ENCODE results near the gene FBXL17. TPM values are rescaled to one million over a fixed set of nuclear protein-coding genes. Genes with fewer than 3 reads are reported as not detected.

The FBXL17 gene
- total RNA-seq, 4 donors from 2014 or later: 11.5 to 28.6 (median 19.9) TPM

GRCh38 chr5:107955321-107955720, 426.6 kb downstream of the FBXL17 start:
- no peaks in the 10 kb centered on the region for H3K9me3 ChIP-seq
- H3K4me1 ChIP-seq: no peaks in the 10 kb centered on the region
- H3K27me3 ChIP-seq: no peaks in the 10 kb centered on the region
- no peaks in the 10 kb centered on the region for H3K36me3 ChIP-seq
- no peak overlapping the region for H3K4me3 ChIP-seq
- no peak for TF ChIP-seq POLR2A (IDR thresholded peaks at IDR 0.05)
- TF ChIP-seq, protein P1, sequence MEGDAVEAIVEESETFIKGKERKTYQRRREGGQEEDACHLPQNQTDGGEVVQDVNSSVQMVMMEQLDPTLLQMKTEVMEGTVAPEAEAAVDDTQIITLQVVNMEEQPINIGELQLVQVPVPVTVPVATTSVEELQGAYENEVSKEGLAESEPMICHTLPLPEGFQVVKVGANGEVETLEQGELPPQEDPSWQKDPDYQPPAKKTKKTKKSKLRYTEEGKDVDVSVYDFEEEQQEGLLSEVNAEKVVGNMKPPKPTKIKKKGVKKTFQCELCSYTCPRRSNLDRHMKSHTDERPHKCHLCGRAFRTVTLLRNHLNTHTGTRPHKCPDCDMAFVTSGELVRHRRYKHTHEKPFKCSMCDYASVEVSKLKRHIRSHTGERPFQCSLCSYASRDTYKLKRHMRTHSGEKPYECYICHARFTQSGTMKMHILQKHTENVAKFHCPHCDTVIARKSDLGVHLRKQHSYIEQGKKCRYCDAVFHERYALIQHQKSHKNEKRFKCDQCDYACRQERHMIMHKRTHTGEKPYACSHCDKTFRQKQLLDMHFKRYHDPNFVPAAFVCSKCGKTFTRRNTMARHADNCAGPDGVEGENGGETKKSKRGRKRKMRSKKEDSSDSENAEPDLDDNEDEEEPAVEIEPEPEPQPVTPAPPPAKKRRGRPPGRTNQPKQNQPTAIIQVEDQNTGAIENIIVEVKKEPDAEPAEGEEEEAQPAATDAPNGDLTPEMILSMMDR (IDR thresholded peaks at IDR 0.05): no peak
- no peak overlapping the region for H3K27ac ChIP-seq
- intact Hi-C loops (cut with DNase I; ENCODE audit: low total_unique reads): no loop called here
- no peak for DNase-seq

- intact Hi-C loops (cut with DNase I; ENCODE audit: low total_unique reads): no loop called here
- Histone ChIP-seq H3K27ac (no peak overlapping the region), H3K36me3 (no peaks in the 10 kb centered on the region), H3K9me3 (no peaks in the 10 kb centered on the region), H3K4me1 (no peaks in the 10 kb centered on the region), H3K4me3 (no peak overlapping the region), H3K27me3 (no peaks in the 10 kb centered on the region)
- TF ChIP-seq, protein P1 (IDR thresholded peaks at IDR 0.05): no peak
- no peak for TF ChIP-seq POLR2A (IDR thresholded peaks at IDR 0.05)
- DNase-seq: no peak
These were observed 427.6 kb downstream of the FBXL17 start for GRCh38 chr5:107954254-107954653.

DNA sequence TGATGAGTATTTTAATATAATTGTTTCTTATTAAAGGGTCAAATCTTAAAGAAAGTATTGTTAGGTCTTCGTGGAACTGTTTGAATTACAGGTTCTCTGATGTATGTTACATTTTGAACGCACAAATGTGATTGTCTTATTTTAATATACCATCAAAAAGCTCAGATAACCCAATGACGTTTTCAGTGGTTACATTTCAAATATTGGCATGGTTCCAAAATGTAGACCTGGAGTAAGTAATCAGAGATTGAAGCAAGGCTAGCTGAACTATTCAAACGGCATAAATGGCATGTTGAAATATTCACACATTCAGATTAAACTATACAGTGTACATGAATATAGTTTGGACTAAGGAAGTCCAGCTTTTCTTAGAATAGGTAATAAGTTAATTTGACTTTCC, 429.4 kb downstream of the FBXL17 start:
- Histone ChIP-seq H3K27me3 (no peaks in the 10 kb centered on the region), H3K27ac (no peak overlapping the region), H3K4me1 (no peaks in the 10 kb centered on the region), H3K9me3 (no peaks in the 10 kb centered on the region), H3K36me3 (no peaks in the 10 kb centered on the region), H3K4me3 (no peak overlapping the region)
- intact Hi-C loops (cut with DNase I; ENCODE audit: low total_unique reads): no loop called here
- DNase-seq: no peak
- no peak for TF ChIP-seq POLR2A (IDR thresholded peaks at IDR 0.05)
- TF ChIP-seq, protein P1 (IDR thresholded peaks at IDR 0.05): no peak

DNA sequence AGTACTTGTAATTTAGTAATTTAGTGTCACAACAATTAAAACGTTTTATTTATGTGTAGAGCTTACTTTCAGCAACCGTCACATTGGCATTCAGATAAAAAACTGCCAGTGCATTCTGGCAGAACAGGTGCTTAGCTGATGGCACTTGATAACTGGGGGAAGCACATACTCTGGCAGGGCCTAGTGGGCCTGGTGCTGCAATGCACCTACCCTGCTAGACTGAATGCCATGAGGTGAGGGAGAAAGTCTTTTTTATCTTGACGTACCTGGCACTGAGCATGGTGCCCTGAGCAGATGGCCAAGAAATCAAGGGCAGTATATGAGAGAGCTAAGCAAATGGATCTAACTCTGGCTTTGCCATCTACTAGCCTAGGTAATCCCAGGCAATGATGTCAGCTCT, 430.6 kb downstream of the FBXL17 start:
- TF ChIP-seq, protein P1 (IDR thresholded peaks at IDR 0.05): no peak
- no peak for TF ChIP-seq POLR2A (IDR thresholded peaks at IDR 0.05)
- H3K27ac ChIP-seq: no peak overlapping the region
- DNase-seq: no peak
- intact Hi-C loops (cut with DNase I; ENCODE audit: low total_unique reads): no loop called here
- no peaks in the 10 kb centered on the region for H3K4me1 ChIP-seq
- no peaks in the 10 kb centered on the region for H3K9me3 ChIP-seq
- no peak overlapping the region for H3K4me3 ChIP-seq
- no peaks in the 10 kb centered on the region for H3K36me3 ChIP-seq
- no peaks in the 10 kb centered on the region for H3K27me3 ChIP-seq

GRCh38 chr5:107950776-107951175, 431.1 kb downstream of the FBXL17 start:
- Histone ChIP-seq H3K27ac (no peak overlapping the region), H3K27me3 (no peaks in the 10 kb centered on the region), H3K36me3 (no peaks in the 10 kb centered on the region), H3K4me3 (no peak overlapping the region), H3K4me1 (no peaks in the 10 kb centered on the region), H3K9me3 (no peaks in the 10 kb centered on the region)
- DNase-seq: no peak
- TF ChIP-seq, protein P1 (IDR thresholded peaks at IDR 0.05): no peak
- no peak for TF ChIP-seq POLR2A (IDR thresholded peaks at IDR 0.05)
- intact Hi-C loops (cut with DNase I; ENCODE audit: low total_unique reads): no loop called here
